Measurements from ENCODE around the gene TNS1.
A peak's percentile ranks its signal among the peaks of the same experiment; 100 is the strongest.

Gene TNS1

DNA sequence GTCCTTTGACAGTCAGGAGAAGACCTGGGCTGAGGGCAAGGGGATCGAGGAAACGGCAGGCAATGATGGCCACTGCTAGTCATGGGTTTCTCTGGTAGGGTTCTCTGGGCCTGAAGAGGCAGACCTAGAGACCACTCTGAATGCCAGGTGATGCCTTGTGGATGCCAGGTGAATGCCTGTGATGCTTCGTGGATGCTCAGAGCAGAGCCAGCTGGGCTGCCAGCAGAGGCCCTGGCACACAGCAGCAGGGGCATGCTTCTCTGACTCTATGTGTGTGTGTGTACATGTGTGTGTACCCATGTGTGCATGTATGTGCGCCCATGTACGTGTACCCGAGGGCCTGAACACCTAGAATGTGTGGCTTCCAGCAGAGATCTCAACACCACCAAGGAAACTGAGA, 172.0 kb downstream of the TNS1 start:
- no peak for DNase-seq (ENCODE audit: low read depth)

DNA sequence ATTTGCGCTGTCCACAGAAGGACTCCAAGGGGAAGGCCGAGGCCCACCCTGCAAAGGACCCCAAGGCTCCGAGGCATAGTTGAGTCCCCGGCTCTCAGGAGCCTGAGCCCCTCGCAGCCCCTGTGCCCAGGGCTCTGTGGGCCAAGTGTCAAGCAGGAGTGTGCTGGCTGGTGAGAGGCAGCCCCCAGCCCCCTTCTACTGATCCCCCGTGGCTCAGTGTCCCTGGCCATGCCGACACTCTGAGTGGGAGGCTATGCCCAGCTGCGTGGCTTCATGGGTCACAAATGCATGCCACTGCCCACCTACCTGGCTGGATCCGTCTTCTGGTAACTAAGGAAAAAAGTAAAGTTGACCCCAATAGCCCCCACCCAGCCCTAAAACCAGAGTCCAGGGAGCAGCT, 172.7 kb downstream of the TNS1 start:
- DNase-seq (ENCODE audit: low read depth), result no peak

DNA sequence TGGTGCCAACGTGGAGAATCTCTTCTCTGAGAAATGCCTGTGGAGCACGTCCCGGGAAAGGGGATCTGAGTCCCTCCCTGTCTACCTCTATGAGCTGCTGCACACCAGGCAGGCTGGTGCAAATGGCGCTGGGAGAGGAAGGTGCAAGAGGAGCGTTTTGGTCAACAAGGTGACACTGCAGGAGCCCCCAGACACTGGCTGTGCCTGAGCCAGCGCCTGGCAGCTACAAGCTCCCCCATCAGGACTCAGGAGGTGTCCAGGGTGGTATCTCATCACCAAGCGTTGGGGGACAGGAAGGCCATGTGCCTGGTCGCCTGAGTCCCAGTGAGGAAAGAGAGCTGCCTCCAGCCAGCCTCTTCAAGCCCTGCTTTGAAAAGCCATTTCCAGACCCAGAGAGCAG, 173.4 kb downstream of the TNS1 start:
- no peak for DNase-seq (ENCODE audit: low read depth)

DNA sequence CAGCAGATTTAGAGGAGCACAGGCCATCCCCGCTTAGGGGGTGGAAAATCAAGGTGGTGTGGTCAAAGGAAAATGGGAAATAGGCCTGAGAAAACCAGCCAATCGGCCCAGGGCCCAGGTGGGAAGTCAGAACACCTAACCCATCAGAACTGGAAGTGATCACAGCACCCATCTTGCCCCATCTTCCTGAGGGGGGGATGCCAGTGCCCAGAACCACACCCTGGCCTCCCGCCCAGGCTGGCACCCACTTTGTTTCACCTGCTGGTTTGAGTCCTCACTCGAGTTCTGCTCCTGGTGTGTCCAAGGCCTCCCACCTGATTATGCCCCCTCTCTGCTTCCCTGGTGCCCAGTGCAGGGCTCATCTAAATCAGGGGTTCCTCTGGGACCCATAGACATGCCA, 174.5 kb downstream of the TNS1 start:
- no peak for DNase-seq (ENCODE audit: low read depth)

DNA sequence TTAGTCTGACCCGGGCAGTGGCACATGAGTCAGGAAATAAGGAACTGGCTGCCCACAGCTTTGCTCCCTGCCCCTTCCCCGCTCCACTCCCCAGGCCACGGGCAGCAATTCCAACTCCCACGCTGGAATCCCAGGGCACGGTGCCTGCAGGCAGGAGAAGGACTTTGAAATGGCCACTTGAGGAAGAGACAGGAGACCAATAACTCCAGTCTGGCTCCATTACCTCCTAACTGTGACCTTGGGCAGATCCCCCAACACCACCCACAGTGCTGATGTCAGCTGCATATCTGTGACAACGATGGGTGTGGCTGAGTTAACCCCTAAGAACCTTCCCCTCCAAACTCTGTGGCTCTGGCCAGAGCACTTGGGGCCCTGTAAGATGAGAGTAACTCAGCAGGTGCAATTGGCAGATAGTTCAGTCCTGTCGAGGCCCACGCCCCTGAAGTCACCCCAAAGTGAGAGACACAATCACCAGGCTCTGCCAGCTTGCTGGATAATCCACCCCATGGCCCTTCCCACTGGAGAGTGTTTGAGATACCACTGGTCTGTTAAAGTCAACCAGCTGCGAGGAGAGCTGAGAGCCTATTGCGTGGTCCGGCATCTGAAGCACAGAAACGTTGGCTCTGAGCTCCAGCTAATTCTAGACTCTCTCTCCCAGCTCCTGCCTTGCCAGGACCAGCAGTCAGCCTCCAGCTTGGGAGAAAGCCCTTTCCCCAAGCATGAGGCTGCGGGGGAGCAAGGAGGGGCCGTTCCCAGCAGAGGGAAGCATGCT, 175.2 kb downstream of the TNS1 start:
- no peak for DNase-seq (ENCODE audit: low read depth)

DNA sequence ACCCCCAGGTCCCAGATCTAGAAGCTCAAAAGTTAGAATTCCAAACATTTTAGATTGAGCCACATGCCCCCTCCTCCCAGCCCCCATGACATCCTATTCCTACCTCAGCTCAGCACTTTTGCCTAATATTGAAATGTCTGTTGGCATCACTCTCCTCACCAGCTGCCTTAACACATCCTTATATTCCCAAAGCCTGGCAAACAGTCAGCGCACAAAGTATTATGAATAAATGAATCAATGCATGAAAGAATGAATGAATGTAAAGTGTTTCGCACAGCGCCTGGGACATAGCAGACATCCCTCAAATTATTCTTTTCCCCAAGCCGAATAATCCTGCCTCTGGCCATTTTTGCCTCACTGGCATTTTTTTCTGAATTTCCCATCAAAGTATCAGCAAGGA, 175.8 kb downstream of the TNS1 start:
- DNase-seq (ENCODE audit: low read depth), result no peak

DNA sequence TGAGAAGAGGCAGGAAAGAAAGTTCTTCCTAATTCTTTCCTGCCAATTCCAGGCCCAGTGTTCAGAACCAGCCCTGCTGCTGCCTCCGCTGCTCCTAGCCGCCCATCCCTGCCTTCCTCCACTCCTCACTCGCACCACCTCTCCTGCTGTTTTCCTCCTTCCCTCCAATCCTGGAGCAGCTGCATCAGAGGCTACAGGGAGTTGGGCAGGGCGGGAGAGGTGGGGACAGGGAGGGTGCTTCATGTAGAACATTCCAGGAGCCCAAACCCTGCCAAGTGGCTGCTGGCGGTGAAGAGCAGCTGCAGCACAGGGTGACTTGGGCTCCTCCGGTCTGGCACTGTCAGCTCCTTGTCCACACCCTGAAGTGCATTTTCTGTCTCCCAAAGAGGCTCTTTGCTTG, 176.3 kb downstream of the TNS1 start:
- no peak for DNase-seq (ENCODE audit: low read depth)

DNA sequence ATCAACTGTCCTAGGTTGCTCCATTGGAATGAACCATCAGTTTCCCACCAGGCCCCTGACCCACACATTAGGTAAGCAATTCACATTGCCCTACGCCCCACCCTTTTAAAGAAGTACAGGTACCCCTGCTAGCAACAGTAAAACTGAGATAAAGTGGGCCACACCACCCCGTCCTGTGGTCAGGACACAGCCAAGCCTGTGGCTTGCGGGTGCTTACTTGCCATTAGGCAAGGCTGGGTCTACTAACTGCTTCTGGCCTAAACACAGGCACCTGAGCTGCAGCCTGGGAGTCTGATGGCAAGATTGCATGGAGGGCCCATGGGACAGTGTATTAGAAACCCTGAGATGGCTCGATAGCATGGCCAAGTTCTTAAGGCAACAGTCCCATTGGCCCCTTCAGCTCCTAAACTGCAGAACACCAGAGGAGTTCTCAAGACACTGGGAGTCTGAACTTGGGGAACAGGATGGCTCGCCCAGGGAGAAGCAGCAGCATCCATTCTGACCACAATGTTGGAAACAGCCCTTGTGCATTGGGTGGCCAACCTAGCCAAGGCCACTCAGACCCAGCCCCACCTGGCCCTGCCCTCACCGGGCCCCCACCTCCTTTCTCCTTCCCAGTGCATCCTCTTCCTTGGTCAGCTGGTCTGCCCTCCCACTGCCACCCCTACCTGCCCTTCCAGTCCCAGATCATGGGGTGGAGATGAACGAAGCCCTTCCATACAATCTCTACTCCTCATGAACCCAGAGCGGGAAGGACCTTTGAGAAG, 177.1 kb downstream of the TNS1 start:
- no peak for DNase-seq (ENCODE audit: low read depth)

DNA sequence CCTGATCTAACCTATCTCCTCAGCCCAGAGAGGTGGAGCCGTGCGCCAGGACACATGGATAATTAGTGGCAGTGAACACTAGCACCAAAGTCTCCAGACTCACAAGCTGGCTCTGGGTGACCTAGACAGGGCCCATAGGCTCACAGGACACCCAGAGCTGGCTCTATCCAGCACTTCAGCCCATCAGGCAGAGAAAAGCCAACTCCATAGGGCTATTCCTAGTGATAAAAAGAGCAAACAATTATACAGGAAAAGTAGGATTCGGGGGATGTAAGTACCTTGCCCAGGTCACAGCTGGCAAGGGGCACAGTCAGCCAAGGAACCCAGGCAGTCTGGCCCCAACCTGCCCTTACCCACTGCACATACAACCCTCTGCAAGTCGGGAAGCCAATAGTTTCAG, 178.6 kb downstream of the TNS1 start:
- no peak for DNase-seq (ENCODE audit: low read depth)

DNA sequence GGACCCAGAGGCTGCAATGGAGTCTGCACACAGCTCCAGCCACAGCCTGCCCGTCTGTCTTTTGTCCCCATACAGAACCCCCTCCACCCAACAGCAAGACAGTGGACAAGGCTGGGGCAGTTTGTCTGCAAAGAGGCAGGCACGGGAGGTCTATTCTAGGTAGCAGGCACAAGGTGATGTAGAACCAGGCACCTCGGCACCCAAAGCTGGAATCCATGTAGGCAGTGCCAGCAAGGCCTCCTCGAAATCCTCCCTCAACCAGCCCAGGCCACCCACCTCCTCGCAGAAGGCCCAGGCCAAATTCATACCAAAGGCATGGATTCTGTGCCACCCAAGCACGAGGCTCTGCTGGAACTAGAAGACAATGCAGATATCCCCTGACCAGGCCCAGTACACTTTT, 179.2 kb downstream of the TNS1 start:
- no peak for DNase-seq (ENCODE audit: low read depth)

DNA sequence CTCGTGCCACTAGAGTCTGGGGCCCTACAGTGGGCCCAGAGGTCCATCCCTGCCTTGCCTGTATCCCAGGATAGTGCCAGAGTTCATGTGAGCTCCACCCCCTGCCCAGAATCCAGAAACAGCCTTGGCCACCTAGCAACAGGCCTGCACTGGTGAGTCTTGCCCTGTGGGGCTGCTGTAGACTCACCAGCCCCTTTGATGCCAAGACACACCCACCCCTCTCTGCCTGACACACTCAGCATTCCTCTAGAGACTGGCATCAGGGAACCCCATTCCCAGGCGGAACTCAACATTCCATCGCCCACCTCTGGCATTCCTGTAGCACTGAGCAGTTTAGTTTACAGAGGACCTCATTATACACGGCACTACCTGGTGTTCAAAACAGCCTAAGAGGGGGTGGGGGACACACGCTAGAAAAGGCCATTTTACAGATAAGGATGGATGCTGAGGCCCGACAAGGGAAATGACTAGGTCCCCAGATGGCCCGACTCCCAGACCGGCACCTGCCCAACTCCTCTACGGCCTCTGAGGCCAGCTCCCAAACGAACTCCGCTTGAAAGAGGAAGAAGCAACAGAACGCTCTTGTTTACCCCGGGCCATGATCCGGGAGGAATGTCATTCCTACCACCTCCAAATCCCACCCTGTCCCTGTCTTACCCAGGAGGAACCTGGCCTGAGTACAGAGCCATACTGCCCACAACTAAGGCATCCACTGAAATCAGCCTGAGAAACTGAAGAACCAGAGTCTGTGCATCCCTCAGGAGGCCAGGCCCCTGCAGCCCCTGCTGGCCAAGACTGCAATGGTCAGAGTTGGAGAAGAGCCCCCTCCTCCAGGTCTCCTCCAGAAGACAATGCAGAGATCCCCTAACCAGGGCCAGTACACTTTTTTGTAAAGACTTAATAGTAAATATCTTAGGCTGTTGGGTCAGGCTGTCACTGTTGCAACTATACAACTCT, 180.2 kb downstream of the TNS1 start:
- DNase-seq (ENCODE audit: low read depth), result peak; percentile 14

DNA sequence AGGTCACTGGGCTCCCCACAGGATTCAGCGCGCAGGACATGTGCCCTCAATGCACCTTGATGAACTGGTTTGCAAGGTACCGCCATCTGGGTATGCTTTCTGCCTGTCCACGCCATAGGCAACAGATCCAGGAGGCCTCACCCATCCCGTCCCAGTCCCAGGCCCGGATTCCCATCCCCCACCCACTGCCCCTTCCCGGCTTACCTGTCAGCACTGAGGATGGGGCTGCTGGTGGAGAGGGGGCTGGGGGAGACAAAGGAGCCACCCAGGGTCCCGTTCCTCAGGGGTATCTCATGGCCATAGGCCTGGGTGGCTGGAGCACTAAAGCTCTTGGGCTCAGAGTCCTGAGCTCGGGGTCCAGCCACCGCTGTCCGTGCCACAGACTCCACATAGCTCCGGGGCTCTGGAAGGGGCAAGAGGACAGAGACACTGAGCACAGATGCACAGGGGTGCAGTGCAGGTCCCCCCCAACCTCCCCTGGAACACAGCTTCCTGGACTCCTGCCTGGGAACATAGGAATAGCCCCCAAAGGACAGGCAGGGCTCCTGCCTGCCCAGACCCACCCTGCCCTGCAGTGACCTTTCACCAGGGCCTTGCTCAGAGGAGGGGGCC, 181.2 kb downstream of the TNS1 start:
- DNase-seq (ENCODE audit: low read depth), result no peak

DNA sequence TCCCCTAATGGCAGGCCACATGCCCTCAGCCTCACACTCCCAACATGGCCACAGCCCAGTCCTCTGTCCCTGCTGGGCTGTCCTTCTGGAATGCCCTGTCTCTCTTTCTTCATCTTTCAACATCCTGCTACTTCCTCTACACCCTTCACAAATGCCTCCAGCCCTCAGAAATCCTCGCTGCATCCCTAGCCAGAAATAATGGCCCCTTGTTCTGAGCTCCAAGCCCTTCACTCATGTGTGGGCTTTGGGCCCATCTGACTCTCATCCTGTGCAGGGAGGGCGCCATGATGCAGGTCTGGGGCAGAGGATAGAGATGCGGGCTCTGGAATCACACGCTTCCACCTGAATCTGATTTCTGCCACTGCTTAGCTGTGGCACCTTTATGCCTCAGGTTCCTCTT, 181.9 kb downstream of the TNS1 start:
- no peak for DNase-seq (ENCODE audit: low read depth)

DNA sequence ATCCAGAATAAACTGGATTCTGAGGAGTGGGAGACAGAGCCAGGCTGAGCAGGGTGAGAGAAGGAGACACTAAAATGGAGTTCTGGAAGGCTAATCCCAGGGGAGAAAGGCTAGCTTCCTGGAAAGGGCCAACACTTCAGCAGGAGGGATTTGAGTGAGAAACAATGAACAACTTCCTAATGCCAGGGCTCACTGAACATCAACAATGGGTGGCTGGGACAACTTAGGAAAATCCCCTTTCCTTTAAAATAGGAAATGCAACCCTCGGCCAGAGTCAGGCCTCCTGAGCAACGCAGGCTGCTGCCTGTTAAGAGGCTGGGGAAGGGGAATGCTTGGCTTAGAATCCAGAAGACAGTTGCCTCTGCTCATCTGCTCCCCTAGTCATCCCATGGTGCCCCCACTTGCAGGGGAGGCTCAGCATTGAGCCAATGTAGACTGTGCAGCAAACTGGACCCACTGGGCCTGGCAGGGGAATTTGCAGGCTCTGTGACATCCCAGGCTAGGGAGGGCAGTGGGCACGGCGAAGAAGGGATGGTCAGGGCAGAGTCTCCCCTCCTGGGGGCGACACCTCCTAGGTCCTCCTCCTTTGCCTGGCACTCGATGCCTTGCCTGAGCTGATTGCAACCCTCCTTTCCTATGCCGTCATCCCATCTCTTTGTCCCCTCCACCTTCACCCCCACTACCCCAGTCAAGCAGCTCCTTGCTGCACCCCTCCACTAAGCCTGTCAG, 182.5 kb downstream of the TNS1 start:
- DNase-seq (ENCODE audit: low read depth), result no peak

DNA sequence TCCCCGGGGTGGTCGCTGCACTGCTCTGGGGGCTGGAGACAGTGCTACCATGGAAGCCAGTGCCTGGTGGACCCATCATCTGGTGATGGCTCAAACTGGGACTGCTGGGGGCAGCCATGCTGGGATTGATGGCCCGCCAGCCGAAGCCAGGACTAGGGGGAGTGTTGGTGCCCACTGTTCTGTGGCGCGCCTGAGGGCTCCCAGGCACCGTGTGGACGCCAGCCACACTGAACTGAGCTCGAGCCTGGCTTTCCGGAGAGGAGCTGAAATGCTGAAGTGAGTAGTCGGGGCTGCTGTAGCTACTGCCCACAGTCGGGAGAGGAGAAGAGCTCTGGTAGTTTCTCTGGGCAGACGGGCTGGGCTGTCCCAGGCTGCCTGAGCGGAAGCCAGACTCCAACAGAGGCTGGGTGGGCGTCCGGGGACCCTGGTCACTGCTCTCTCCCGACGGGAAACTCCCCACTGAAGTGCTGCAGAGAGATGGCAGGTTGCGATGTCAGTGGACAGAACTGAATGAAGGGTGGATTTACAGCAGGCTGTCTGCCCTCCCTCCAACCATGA, 184.4 kb downstream of the TNS1 start:
- DNase-seq (ENCODE audit: low read depth), result no peak

DNA sequence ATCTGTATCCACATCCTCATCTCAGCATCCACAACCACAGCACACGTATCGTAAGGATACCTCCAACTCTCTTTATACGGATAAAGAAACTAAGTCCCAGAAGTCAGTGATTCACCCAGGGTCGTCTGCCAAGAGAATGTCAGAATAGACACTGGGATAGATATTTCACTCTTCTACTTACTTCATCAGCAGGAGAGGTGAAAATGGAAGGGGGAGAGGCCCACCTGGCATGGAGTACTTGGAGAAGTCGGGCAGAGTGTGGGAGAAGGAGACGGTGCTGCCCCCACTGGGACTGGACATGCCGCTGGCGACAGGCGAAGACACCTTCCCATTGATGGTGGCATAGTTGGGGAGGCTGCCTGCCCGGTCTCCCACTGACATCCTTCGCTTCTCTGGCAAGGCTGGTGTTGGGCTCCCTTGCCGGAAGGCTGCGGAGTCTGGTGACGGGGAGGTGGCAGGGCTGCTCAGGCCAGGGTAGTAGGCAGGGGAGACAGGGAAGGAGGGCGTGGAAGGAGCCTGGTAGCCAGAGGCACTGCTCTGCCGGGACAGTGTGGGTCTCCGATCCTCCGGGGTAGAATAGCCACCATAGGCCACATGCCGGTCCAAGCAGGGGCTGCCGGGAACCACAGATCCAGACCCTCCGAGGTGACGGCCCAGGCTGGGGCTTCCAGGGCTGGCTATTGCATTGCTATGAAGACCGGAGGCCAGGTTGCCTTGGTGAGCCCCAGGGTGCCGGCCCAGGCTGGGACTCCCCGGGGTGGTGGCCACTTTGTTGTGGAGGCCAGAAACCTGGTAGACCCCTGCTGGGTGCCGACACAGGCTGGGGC, 185.1 kb downstream of the TNS1 start:
- DNase-seq (ENCODE audit: low read depth), result no peak

DNA sequence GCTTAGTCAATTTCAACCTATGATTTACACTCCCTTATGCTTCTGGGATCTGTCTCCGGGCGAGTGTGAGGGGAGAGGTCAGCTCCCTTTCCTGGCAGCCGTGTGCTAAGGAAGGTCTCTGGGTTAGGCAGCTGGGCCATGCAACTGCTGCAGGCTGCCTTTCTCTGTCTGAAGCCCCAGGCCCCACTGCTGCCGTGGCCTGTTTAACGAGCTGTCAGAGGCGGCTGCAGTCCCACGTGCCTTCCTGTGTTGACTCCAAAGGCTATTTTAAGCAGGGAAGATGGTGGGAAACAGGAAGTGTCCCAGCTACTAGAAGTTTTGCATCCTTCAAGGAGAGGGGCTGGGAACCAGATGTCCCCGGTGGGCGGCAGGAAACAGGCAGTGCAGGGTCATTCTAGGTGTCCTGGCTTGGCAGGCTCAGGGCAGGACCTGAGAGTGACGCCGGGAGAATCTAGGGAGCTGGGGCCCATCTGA, 186.4 kb downstream of the TNS1 start:
- DNase-seq (ENCODE audit: low read depth), result peak; percentile 25

DNA sequence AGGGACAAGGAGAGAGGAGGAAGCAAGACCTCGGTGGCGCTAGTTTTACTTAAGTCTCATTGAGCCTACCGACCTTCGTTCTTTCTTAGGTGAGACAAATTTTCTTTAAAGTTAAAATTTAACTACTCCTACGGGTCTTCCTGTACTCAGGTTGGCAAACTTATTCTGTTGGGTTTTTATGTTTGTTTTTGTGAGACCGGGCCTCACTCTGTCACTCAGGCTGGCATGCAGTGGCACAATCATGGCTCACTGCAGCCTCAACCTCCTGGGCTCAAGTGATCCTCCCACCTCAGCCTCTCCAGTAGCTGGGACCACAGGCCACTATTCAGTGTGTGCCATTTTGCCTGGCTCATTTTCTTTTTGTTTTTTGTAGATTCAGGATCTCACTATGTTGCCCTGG, 189.0 kb downstream of the TNS1 start:
- no peak for DNase-seq (ENCODE audit: low read depth)

DNA sequence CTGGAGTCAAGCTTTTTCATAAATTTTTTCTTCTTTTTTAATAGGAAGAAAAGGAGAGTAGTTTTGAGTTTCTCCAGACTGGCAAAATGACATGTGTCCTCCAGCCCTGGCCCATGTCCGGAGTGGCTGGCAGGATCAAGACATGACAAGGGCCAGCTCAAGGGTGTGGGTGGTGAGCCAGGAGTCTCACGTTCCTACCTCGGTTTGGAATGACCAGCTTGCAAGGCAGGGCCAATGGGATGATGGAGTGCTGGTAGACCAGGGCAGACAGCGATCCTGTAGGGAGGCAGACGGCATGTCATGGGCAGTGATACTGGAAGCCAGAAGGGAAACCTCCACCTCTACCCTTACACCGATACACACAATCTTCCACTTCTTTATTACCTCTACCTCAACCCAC, 190.6 kb downstream of the TNS1 start:
- DNase-seq (ENCODE audit: low read depth), result no peak

DNA sequence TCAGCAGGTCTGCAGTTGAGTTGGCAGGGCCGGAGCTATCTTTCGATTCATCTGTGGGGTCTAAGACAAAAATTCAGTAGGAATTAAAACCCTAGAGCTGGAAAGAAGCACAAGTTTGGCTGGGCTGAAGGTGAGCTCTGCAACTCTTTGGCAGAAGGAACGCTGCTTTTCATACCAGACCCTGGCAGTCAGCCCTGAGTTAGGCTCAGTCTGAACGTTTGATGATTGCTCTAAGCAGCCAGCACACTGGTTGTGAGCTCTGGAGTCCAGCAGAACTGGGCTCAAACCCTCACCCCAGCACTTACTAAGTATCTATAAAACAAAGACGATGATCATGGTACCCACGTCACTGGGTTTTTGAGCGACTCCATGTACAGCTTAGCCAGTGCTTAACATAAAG, 192.5 kb downstream of the TNS1 start:
- DNase-seq (ENCODE audit: low read depth), result no peak

All from iris pigment epithelial cell (primary cell).